Body of pancreas (tissue), 4 donors: ENCODE results near the gene ERBB4. TPM values are rescaled to one million over a fixed set of nuclear protein-coding genes. Genes with fewer than 3 reads are reported as not detected.

Experiments used
- ATAC-seq: fragments of 150-250 bp; one replicate; pipeline ENCODE4 v1.9.1; 2016
- DNase-seq, 4 donors: peaks; one replicate each; pipeline ENCODE4 v3.0.0-alpha.2; 2019
- H3K27ac ChIP-seq, 4 donors: fragments of 200-600 bp; sonication (generic); 1 replicate in 3 of 4; 2 replicates in 1 of 4; pipeline versions ENCODE4 v1.5.1 to v1.6.1; 2016 to 2019; ENCODE audit warnings: mild to moderate bottlenecking in 1 of 4, mixed read lengths in 1 of 4, moderate library complexity in 1 of 4
- H3K27me3 ChIP-seq, 2 donors: fragments of 200-600 bp; sonication (generic); one replicate each; pipeline ENCODE4 v1.6.0; 2016; ENCODE audit warnings: mild to moderate bottlenecking in 1 of 2
- H3K36me3 ChIP-seq, 2 donors: fragments of 200-600 bp; sonication (generic); replicated peaks in 1 of 2; 2 replicates each; pipeline ENCODE4 v1.5.1; 2016; ENCODE audit warnings: low read depth in 2 of 2; ENCODE audit not compliant: insufficient read depth in 1 of 2
- H3K4me1 ChIP-seq: fragments of 200-600 bp; sonication (generic); one replicate; pipeline ENCODE4 v1.6.0; 2016
- H3K4me3 ChIP-seq, 2 donors: fragments of 200-600 bp; sonication (generic); 1 replicate in 1 of 2; 2 replicates in 1 of 2; pipeline ENCODE4 v1.5.1; 2016 to 2019
- H3K9me3 ChIP-seq, 3 donors: fragments of 200-600 bp; sonication (generic); 1 replicate in 2 of 3; 2 replicates in 1 of 3; pipeline ENCODE4 v1.5.1; 2016
- CTCF ChIP-seq, 7 experiments: fragments of 450-650 bp in 4 of 7; fragments of 200-600 bp in 3 of 7; sonication (generic) in 3 of 7; IDR thresholded peaks; one replicate each; pipeline ENCODE4 v1.5.1; 2016 to 2019; ENCODE audit warnings: antibody characterized with exemption in 7 of 7
- POLR2A ChIP-seq, 3 donors: fragments of 450-650 bp; IDR thresholded peaks; one replicate each; pipeline ENCODE4 v1.6.1; 2016; ENCODE audit warnings: antibody characterized with exemption in 3 of 3, mild to moderate bottlenecking in 2 of 3
- WGBS, 2 donors: methylation state at CpG; one replicate each; pipeline ENCODE4 v1.1.5; 2017; 5-methylcytosine and 5-hydroxymethylcytosine counted together
- intact Hi-C: fragments of 100-400 bp; cut with DNase I; formaldehyde crosslinking; loops from one replicate; pipeline ENCODE4 v1.15.1; 2023
- total RNA-seq, 2 donors: library from RNA; depleted of rRNA; stranded (reverse); fragments of >200 nt; gene quantifications; one replicate each; pipeline ENCODE4 v1.1.0, GENCODE V29; 2016

Gene ERBB4
- total RNA-seq, 2 donors from 2014 or later = 1.6 to 4.4 TPM

GRCh38 chr2:211498551-211499205, 1039.9 kb downstream of the ERBB4 start:
- Histone ChIP-seq H3K36me3 (no peaks in the 10 kb centered on the region), H3K27ac (no peak overlapping the region), H3K4me3 (no peak overlapping the region), H3K9me3 (no peaks in the 10 kb centered on the region), H3K27me3 (no peaks in the 10 kb centered on the region), H3K4me1 (no peaks in the 10 kb centered on the region)
- DNase-seq (no peak), ATAC-seq (no peak)
- WGBS, 2 donors = 16 to 29% methylated on average over 3 of the region's 3 CpGs
- TF ChIP-seq CTCF (IDR thresholded peaks at IDR 0.05) = no peak
- TF ChIP-seq POLR2A (IDR thresholded peaks at IDR 0.05) = no peak
- intact Hi-C loops = no loop called here

GRCh38 chr2:211495339-211495738, 1043.3 kb downstream of the ERBB4 start:
- no peak for ATAC-seq
- 69 to 78% methylated on average over 3 of the region's 3 CpGs for WGBS, 2 donors

GRCh38 chr2:211494536-211494935, 1044.1 kb downstream of the ERBB4 start:
- no peak for DNase-seq
- Histone ChIP-seq H3K4me3 (no peak overlapping the region), H3K9me3 (no peaks in the 10 kb centered on the region), H3K27ac (no peak overlapping the region), H3K27me3 (no peaks in the 10 kb centered on the region), H3K4me1 (no peaks in the 10 kb centered on the region), H3K36me3 (no peaks in the 10 kb centered on the region)
- TF ChIP-seq CTCF (IDR thresholded peaks at IDR 0.05) = no peak
- TF ChIP-seq POLR2A (IDR thresholded peaks at IDR 0.05) = no peak
- ATAC-seq = no peak
- WGBS, 2 donors = 45 to 47% methylated on average over 3 of the region's 3 CpGs
- intact Hi-C loops = no loop called here

More at GRCh38 chr2:211495339-211495738, 1043.3 kb downstream of the ERBB4 start:
- Histone ChIP-seq H3K4me3 (no peak overlapping the region), H3K4me1 (no peaks in the 10 kb centered on the region), H3K27ac (no peak overlapping the region), H3K36me3 (no peaks in the 10 kb centered on the region), H3K27me3 (no peaks in the 10 kb centered on the region), H3K9me3 (no peaks in the 10 kb centered on the region)
- no peak for DNase-seq
- TF ChIP-seq POLR2A (IDR thresholded peaks at IDR 0.05) = no peak
- no peak for TF ChIP-seq CTCF (IDR thresholded peaks at IDR 0.05)
- intact Hi-C loops = no loop called here

GRCh38 chr2:211494085-211494484, 1044.5 kb downstream of the ERBB4 start:
- TF ChIP-seq POLR2A (IDR thresholded peaks at IDR 0.05) (no peak), CTCF (IDR thresholded peaks at IDR 0.05) (no peak)
- 80 to 87% methylated on average over 8 of the region's 8 CpGs for WGBS, 2 donors

GRCh38 chr2:211487733-211488132, 1050.9 kb downstream of the ERBB4 start:
- no peak overlapping the region for H3K27ac ChIP-seq
- H3K4me1 ChIP-seq = no peaks in the 10 kb centered on the region
- TF ChIP-seq CTCF (IDR thresholded peaks at IDR 0.05) (no peak), POLR2A (IDR thresholded peaks at IDR 0.05) (no peak)
- no peak overlapping the region for H3K4me3 ChIP-seq
- no peak for ATAC-seq
- intact Hi-C loops = no loop called here
- no peaks in the 10 kb centered on the region for H3K27me3 ChIP-seq
- no peak for DNase-seq
- WGBS, 2 donors = 73 to 74% methylated on average over 2 of the region's 2 CpGs
- H3K9me3 ChIP-seq = no peaks in the 10 kb centered on the region
- no peaks in the 10 kb centered on the region for H3K36me3 ChIP-seq

More at GRCh38 chr2:211494085-211494484, 1044.5 kb downstream of the ERBB4 start:
- H3K9me3 ChIP-seq = no peaks in the 10 kb centered on the region
- H3K27me3 ChIP-seq = no peaks in the 10 kb centered on the region
- H3K4me3 ChIP-seq = no peak overlapping the region
- no peak for DNase-seq
- H3K36me3 ChIP-seq = no peaks in the 10 kb centered on the region
- no peaks in the 10 kb centered on the region for H3K4me1 ChIP-seq
- H3K27ac ChIP-seq = no peak overlapping the region
- intact Hi-C loops = no loop called here
- ATAC-seq = no peak
